ENCODE data around the gene COL5A2.

DNA sequence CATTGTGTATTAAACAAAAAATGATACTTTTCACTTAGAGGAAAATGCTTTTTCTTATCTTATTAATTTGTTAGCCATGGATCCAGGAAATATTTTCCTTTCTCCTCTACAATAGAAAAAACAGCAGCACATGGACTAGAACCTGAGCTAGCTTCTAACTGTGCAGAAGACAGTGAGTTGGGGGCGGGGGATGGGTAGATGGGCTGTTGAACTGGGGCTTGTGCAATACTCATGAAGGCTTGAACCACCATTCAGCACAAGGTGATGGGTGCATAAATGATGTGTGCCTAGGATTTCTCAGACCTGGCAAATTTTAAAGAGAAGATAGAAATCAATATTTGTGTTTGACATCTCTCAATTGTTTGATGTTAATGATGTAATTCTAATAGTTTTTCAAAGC lies 42.0 kb downstream of the COL5A2 start:
- TF ChIP-seq, protein P1, sequence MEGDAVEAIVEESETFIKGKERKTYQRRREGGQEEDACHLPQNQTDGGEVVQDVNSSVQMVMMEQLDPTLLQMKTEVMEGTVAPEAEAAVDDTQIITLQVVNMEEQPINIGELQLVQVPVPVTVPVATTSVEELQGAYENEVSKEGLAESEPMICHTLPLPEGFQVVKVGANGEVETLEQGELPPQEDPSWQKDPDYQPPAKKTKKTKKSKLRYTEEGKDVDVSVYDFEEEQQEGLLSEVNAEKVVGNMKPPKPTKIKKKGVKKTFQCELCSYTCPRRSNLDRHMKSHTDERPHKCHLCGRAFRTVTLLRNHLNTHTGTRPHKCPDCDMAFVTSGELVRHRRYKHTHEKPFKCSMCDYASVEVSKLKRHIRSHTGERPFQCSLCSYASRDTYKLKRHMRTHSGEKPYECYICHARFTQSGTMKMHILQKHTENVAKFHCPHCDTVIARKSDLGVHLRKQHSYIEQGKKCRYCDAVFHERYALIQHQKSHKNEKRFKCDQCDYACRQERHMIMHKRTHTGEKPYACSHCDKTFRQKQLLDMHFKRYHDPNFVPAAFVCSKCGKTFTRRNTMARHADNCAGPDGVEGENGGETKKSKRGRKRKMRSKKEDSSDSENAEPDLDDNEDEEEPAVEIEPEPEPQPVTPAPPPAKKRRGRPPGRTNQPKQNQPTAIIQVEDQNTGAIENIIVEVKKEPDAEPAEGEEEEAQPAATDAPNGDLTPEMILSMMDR (IDR thresholded peaks at IDR 0.05) = no peak
- no peak for TF ChIP-seq POLR2A (IDR thresholded peaks at IDR 0.05)
